Measurements from ENCODE around the gene SLC35B2.

Gene SLC35B2

DNA sequence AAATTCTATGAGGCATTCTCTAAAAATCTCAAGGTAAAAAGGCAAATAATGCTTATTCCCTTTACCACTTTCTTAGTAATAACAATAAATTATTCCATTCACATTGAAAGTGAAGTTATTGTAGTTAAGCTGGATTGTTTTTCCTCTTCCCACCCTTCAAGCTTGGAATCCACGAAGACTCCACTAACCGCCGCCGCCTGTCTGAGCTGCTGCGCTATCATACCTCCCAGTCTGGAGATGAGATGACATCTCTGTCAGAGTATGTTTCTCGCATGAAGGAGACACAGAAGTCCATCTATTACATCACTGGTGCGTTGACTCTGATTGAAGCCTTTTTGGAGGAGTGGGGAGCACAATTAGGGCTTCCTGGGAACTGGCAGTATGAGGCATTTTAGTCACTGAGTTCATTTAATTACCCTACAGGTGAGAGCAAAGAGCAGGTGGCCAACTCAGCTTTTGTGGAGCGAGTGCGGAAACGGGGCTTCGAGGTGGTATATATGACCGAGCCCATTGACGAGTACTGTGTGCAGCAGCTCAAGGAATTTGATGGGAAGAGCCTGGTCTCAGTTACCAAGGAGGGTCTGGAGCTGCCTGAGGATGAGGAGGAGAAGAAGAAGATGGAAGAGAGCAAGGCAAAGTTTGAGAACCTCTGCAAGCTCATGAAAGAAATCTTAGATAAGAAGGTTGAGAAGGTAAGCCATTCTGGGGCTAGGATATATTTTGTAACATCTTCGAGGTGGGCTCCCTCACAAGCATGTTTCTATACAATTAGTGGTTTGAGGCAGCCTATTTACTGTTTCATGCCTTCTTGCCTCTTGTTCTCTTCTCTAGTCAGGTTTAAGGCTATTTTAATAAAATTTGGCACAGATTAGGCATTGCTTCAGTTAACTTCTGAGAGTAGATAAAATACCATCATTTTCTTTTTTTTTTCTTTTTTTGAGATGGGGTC is 5.5 kb downstream of the SLC35B2 start:
- no peak for DNase-seq

DNA sequence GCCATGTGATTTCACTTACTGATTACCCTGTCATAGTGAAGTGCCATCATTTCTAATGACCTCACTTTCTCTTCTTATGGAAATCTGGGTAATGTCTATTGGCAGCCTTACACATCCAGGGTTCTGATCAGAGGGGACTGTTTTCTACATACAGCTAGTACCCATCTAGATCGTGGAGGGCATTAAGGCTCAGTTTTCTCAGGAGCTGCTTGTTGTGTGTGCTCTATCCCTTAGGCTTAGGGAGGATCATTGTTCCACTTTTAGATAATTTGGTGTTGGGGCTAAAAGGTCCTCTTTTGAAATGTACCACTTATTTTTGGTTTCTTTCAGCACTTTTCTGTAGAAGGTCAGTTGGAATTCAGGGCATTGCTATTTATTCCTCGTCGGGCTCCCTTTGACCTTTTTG is 6.6 kb downstream of the SLC35B2 start:
- no peak for DNase-seq

DNA sequence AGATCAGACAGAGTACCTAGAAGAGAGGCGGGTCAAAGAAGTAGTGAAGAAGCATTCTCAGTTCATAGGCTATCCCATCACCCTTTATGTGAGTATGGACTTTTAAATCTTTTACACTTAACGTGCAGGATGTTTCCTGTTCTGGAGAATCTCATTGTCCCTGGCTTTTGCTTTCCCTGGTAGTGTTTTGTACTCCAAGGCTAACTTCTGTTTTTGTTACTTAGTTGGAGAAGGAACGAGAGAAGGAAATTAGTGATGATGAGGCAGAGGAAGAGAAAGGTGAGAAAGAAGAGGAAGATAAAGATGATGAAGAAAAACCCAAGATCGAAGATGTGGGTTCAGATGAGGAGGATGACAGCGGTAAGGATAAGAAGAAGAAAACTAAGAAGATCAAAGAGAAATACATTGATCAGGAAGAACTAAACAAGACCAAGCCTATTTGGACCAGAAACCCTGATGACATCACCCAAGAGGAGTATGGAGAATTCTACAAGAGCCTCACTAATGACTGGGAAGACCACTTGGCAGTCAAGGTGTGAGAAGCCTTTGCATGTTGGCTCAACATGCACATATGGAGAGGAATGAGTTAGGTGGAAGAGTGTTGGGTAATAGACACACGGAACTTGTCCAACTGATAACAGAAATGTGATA is 7.1 kb downstream of the SLC35B2 start:
- no peak for DNase-seq

DNA sequence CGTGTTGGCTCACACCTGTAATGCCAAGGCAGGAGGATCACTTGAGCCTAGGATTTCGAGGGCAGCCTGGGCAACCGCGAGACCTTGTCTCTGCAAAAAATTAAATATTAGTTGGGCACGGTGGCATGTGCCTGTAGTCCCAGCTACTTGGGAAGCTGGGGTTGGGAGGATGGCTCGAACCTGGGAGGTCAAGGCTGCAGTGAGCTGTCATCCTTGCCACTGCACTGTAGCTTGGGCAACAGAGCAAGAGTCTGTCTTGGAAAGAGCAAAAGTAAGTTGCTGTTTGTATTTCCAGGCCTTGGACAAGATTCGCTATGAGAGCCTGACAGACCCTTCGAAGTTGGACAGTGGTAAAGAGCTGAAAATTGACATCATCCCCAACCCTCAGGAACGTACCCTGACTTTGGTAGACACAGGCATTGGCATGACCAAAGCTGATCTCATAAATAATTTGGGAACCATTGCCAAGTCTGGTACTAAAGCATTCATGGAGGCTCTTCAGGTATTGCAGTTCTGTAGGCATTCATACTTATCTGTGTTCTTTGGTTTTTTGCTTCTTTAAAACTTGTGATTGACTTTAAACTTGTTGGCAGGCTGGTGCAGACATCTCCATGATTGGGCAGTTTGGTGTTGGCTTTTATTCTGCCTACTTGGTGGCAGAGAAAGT is 8.1 kb downstream of the SLC35B2 start:
- no peak for DNase-seq

GRCh38 chr6:44248579-44248978 is 8.7 kb downstream of the SLC35B2 start:
- DNase-seq: no peak

DNA sequence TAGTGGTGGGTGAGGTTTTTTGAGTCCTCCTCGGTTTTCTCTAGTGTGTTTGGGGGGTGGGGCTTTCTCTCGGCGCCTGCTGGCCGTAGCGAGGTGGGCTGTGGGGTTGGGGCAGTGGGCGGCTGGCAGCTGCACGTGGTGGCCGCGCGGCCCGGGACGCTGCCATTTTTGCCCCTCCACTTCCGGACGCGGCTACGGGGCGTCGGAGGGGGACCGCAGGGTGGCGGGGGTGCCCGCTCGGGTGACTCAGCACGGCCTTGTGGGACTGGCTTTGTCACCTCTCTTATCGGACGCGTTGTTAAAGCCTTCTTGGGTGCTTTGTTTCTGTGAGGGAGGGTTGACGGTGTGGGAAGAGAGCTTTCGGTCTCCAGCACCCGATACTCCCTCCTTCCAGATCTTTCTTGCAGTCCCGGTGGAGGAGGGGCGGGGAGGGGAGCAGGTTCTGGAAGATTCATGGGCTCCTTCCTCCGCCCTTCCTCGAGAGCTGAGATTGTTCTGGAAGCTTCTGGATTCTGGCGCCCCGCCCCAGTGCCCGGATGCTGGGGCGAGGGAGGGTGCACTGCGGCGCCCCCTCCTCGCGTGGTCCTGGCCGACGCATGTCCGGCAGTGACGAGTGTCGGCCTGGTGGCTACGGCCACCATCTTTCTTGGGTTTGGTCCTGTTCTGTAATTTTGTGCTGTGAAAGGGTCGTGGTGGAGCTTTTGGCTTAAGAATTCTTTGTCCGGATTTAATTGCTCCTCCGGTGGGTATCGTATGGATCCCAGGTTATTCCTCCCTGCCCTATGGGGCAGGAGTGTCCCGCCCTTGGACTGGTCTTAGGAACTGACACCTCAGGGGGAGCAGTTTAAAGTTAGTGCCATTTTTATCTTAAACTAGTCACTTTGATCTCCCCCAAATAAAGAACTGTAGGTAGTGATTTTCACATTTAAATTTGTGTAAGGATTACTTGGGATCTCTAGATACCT is 9.7 kb downstream of the SLC35B2 start:
- DNase-seq: peak; percentile 96

- DNase-seq: no peak
Measured at GRCh38 chr6:44246663-44247337, 10.5 kb downstream of the SLC35B2 start, which contains the start of gene HSP90AB1. HSP90AB1 (plus strand) TSS chr6:44247101; CDS start chr6:44248630, 1,529 bp downstream.

DNA sequence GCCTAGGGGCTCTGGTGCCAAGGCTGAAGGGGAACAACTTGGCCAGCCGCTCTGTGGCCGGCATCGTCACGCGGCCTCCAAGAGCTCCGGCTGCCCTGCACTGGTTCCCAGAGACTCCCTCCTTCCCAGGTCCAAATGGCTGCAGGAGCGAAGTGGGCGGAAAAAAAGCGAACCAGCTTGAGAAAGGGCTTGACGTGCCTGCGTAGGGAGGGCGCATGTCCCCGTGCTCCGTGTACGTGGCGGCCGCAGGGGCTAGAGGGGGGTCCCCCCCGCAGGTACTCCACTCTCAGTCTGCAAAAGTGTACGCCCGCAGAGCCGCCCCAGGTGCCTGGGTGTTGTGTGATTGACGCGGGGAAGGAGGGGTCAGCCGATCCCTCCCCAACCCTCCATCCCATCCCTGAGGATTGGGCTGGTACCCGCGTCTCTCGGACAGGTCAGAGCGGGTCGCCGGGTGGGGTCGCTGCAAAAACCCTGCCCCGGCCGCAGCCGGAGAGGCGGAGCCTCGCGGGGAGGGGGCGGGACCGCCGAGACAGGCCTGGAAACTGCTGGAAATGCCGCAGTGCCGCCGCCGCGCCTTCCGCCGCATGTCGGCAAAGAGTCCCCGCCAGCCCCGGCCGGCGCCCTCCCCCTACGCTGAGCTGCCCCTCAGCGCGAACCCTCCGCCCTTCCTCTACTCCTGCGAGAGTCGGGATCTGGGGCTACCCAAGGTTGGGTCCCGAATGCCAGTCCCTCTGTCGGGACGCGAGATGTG is 11.2 kb downstream of the SLC35B2 start:
- DNase-seq: peak; percentile 97

DNA sequence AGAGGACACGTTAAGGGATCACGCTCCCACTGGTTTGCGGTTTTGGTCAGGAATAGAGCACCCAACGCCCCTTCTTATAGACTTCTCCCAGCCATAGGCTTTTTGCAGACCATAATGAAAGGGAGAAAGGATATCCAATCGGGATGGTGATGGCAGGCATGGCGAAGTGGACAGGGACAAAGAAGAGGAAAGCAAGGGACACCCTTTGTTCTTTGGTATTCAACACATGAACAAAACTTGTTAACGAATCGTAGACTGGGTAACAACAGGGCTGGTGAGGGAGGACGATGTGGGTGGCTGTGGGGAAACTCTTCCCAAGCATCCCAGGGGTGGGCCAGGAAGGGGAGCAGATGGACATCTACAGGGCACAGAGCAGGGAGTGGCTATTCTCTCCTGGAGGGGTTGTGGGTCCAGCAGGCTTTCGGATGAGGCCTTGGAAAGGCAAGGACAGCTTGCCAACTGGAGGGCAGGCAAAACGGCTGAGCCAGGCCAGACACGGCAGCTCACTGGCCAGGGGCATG is 11.9 kb downstream of the SLC35B2 start:
- DNase-seq: no peak

DNA sequence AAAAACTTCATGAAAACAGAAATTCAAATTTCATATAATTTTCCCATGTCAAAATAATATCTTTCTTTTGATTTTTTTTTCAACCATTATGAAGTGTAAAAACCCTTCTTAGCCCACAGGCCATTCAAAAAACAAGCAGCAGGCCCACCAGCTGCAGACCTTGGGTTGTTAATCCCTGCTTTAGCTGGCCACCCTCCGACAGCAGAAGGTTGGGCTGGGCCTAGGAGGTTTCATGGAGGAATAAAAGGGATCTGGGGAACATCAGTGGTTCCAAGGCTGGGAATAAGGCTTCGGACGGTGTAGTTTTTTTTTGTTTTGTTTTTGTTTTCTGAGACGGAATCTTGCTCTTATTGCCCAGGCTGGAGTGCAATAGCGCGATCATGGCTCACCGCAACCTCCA is 14.0 kb downstream of the SLC35B2 start:
- DNase-seq: no peak

DNA sequence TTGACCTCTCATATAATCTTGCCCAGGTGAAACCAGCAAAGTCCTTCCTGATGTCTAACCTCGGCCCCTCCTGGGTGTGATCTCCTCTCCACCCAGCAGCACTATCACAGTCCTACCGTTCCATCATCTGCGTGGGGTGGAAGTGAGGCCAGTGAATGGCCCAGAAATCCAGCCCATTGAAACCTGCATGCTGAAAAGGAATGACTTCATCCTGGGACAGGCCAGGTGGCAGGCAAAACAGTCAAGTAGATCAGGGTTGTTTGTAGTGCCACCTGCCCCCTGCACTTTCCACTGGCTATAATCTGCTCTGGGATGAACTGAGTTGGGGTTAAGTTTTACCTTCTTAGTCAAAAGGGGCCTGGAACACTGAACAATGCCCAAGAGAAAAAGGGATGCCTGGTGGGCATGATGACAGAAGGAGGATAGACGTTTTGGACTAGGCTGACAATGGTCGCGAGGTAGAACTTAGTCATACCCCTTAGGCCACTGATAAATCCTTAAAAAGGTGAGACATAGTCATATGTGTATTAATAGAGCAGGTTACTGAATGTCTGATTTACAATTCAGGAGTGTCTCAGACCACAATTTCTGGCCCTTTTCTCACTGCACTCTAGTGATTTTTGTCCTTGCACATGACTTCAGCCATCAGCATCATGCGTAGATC is 18.5 kb downstream of the SLC35B2 start:
- DNase-seq: no peak

- DNase-seq: peak; percentile 93
Measured at GRCh38 chr6:44237813-44238433, 19.4 kb downstream of the SLC35B2 start.

DNA sequence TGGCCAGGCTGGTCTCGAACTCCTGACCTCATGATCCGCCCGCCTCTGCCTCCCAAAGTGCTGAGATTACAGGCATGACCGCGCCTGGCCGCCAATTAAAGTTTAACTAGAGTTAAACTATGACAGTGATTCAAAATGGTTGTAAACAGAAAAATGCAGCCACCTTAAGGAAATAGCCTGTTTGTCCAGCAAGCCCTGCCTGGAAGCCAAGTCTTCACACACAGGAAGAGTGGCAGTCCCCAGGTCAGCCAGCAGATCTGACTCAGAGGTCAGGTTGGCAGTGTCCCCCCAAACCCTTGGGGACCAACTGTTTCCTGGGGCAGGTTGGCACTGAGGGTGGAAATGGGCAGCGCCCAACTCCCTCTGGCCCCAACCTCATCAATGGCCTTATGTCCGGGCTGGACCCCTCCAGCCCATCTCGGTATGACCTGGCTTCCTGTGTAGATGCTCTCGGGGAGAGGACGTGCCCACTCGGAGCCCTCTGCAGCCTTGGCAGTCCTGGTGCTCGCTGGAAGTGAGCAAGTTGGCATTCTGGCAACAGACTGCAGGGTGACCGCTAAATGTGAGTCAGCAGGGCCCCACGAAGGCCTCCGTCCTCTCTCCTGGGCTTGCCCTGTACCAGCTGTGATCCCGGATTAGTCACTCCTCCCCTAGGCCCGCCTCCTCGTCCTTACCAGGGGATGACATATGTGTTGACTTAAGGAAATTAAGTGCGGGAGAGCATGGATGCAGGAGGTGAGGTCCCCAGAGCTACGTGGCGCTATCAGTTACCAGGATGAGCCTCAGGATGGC is 20.1 kb downstream of the SLC35B2 start:
- DNase-seq: peak; percentile 84

- no peak for DNase-seq
Measured at GRCh38 chr6:44235891-44236516, 21.3 kb downstream of the SLC35B2 start.

DNA sequence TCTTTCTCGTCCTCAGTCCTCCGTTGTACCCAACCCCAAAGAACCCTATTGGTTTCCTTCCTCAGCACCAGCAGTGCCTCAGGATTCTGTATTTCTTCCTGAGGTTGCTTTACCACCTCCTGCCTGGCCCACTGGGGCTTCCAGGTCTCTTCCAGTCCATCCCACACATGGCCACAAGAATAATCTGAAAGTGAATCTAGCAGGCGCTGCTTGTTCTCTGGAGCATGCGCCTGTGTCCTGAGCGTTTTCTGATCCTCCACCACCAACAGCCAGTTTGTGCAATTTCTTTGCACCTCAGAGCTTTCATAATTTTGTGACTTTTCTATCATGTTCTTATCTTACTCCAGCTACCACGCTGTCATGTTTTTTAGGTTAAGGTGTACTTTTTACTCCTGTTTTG is 22.1 kb downstream of the SLC35B2 start:
- DNase-seq: no peak

DNA sequence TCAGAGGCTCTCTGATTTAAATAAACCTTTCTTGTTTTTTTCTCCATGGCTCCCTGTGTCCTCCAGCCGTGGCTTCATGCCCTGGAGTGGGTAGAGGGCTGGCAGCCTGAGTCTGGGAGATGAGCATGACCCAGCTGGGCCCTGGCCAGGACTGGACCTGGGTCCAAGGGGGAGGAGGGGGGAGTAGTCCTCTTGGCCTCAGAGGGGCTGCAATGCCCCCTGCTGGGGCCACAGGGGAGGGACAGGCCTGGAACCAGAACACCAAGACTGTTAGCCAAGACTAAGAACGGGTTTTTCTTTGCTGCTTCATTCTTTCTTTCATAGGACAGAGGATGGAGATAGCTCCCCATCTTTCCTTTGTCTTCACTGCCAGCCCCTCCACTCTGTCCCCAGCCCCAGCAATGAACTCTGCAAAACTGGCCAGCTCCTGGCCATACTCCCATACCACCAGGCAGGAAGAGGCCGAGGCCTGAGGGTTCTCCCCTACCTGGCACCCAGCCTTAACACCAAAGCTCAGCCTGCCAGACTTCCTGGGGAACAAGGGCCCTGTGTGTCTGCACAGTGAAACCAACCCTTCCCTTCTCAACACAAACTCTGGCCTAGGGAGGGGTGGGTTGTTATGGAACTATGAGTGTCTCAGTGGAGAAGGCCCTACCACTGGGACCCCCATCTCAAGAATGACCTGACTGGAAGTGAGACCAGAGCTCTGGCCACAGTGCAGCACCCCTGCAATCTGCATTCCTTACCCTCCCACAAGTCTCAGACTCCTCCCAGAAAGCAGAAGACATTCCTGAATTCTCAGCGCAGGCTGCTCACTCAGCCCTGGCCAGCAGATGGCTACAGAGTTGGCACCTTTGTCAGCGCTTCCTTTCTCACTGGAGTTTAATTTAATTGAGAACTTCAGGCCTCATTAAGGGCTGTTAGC is 23.0 kb downstream of the SLC35B2 start:
- no peak for DNase-seq

GRCh38 chr6:44233567-44234100 is 23.7 kb downstream of the SLC35B2 start:
- no peak for DNase-seq

Data from activated CD8-positive, alpha-beta memory T cell treated with anti-CD3 and anti-CD28 coated beads for 24 hours (primary cell).